ENCODE data around the gene ZNF316. TPM values are rescaled to one million over a fixed set of nuclear protein-coding genes. Genes with fewer than 3 reads are reported as not detected.
A peak's percentile ranks its signal among the peaks of the same experiment; 100 is the strongest.

The ZNF316 gene
- polyA plus RNA-seq, 3 donors = 0.66 to 41.1 (median 1.2) TPM

- no peak overlapping the region for H2AFZ ChIP-seq (ENCODE audit: insufficient read depth, low read depth, low read length, poor library complexity, severe bottlenecking)
- Mint-ChIP-seq H3K27me3 (ENCODE audit: low read depth in 3 of 3) (peaks cover 30 to 38% (median 36%) of the 10 kb centered on the region in 3 donors), H3K27ac (no peak overlapping the region), H3K4me3 (no peak overlapping the region), H3K4me1 (peaks cover 21% of the 10 kb centered on the region), H3K36me3 (peaks cover 0 to 1% of the 10 kb centered on the region in 2 donors), H3K9me3 (peaks cover 5 to 27% (median 17%) of the 10 kb centered on the region in 7 donors)
- no peaks in the 10 kb centered on the region for H4K20me1 ChIP-seq (ENCODE audit: insufficient read depth, low read length)
- no peak for DNase-seq
- H3K27ac ChIP-seq (ENCODE audit: low read depth in 1 of 2, low read length in 2 of 2) = no peak overlapping the region
- WGBS (ENCODE audit: insufficient coverage) = 100% methylated on average over 1 of the region's 3 CpGs
- intact Hi-C loops (cut with micrococcal nuclease) = no loop called here
- no peaks in the 10 kb centered on the region for H3K79me2 ChIP-seq (ENCODE audit: insufficient read depth, low read length)
- H3K9me3 ChIP-seq (replicated peaks in 1 of 2; ENCODE audit: control insufficient read depth in 1 of 2, insufficient read depth in 1 of 2, low read length in 2 of 2) = peaks cover 5 to 16% of the 10 kb centered on the region in 2 donors
- H3K27me3 ChIP-seq (ENCODE audit: control insufficient read depth in 2 of 2, insufficient read depth in 2 of 2, low read length in 2 of 2) = peaks cover 11 to 31% of the 10 kb centered on the region in 2 donors
- peaks cover 13 to 22% of the 10 kb centered on the region in 2 donors for H3K4me1 ChIP-seq (ENCODE audit: control insufficient read depth in 1 of 2, insufficient read depth in 2 of 2, low read length in 2 of 2)
- no peak for TF ChIP-seq CTCF (IDR thresholded peaks at IDR 0.05)
- no peak overlapping the region for H3K9ac ChIP-seq (ENCODE audit: insufficient read depth, low read length, poor library complexity, severe bottlenecking)
- H3K4me3 ChIP-seq (replicated peaks in 1 of 3; ENCODE audit: low read depth in 2 of 3, low read length in 3 of 3) = no peak overlapping the region
- H3K36me3 ChIP-seq (replicated peaks in 1 of 2; ENCODE audit: control insufficient read depth in 1 of 2, insufficient read depth in 2 of 2, low read length in 2 of 2) = no peaks in the 10 kb centered on the region
- H3K4me2 ChIP-seq (replicated peaks; ENCODE audit: extremely low read depth, low read length, poor library complexity, severe bottlenecking) = no peak overlapping the region
Measured at GRCh38 chr7:6619961-6620360, 17.2 kb upstream of the ZNF316 start.

- no peaks in the 10 kb centered on the region for H4K20me1 ChIP-seq (ENCODE audit: insufficient read depth, low read length)
- H2AFZ ChIP-seq (ENCODE audit: insufficient read depth, low read depth, low read length, poor library complexity, severe bottlenecking) = peak overlapping the region; percentile 38
- DNase-seq = no peak
- H3K4me2 ChIP-seq (replicated peaks; ENCODE audit: extremely low read depth, low read length, poor library complexity, severe bottlenecking) = peak overlapping the region; percentile 12
- H3K4me1 ChIP-seq (ENCODE audit: control insufficient read depth in 1 of 2, insufficient read depth in 2 of 2, low read length in 2 of 2) = peaks cover 13 to 15% of the 10 kb centered on the region in 2 donors
- H3K4me3 ChIP-seq (replicated peaks in 1 of 3; ENCODE audit: low read depth in 2 of 3, low read length in 3 of 3) = peak overlapping the region in 1 of 3 experiments; percentile 12
- no peak overlapping the region for H3K9ac ChIP-seq (ENCODE audit: insufficient read depth, low read length, poor library complexity, severe bottlenecking)
- intact Hi-C loops (cut with micrococcal nuclease) = no loop called here
- Mint-ChIP-seq H3K27me3 (ENCODE audit: low read depth in 3 of 3) (peaks cover 23 to 30% (median 28%) of the 10 kb centered on the region in 3 donors), H3K9me3 (peaks cover 6 to 21% (median 13%) of the 10 kb centered on the region in 7 donors), H3K27ac (no peak overlapping the region), H3K4me3 (peak overlapping the region; percentile 37 to 61), H3K36me3 (peaks cover 0 to 1% of the 10 kb centered on the region in 2 donors), H3K4me1 (peaks cover 21% of the 10 kb centered on the region)
- peaks cover 3 to 22% of the 10 kb centered on the region in 2 donors for H3K27me3 ChIP-seq (ENCODE audit: control insufficient read depth in 2 of 2, insufficient read depth in 2 of 2, low read length in 2 of 2)
- WGBS (ENCODE audit: insufficient coverage) = 76% methylated on average over 19 of the region's 20 CpGs
- no peak for TF ChIP-seq CTCF (IDR thresholded peaks at IDR 0.05)
- H3K79me2 ChIP-seq (ENCODE audit: insufficient read depth, low read length) = no peaks in the 10 kb centered on the region
- no peaks in the 10 kb centered on the region for H3K36me3 ChIP-seq (replicated peaks in 1 of 2; ENCODE audit: control insufficient read depth in 1 of 2, insufficient read depth in 2 of 2, low read length in 2 of 2)
- peak overlapping the region in 1 of 2 donors; percentile 4 for H3K27ac ChIP-seq (ENCODE audit: low read depth in 1 of 2, low read length in 2 of 2)
- peaks cover 0 to 16% of the 10 kb centered on the region in 2 donors for H3K9me3 ChIP-seq (replicated peaks in 1 of 2; ENCODE audit: control insufficient read depth in 1 of 2, insufficient read depth in 1 of 2, low read length in 2 of 2)
Measured at GRCh38 chr7:6621195-6622133, 15.7 kb upstream of the ZNF316 start.

Data from CD14-positive monocyte (primary cell).